Small intestine (tissue), 7 donors: Measurements from ENCODE around the gene TMEM255B. TPM values are rescaled to one million over a fixed set of nuclear protein-coding genes. Genes with fewer than 3 reads are reported as not detected.

Source experiments
- DNase-seq, 2 donors: peaks; one replicate each; pipeline versions ENCODE4 v3.0.0 to v3.0.0-alpha.2; 2013
- FAIRE-seq: peaks from 2 replicates; lab custom pipeline; 2012; peaks lifted over from hg19 to GRCh38; lab: Jason Lieb, UNC
- H3K27ac ChIP-seq, 3 donors: one replicate each; pipeline ENCODE4 v1.5.1; 2013; ENCODE audit warnings: low read length in 2 of 3, mild to moderate bottlenecking in 2 of 3, control low read depth in 1 of 3, inconsistent platforms in 1 of 3, low read depth in 1 of 3, moderate library complexity in 1 of 3
- H3K27me3 ChIP-seq, 3 donors: one replicate each; pipeline ENCODE4 v1.6.1; 2013; ENCODE audit warnings: low read length in 3 of 3, inconsistent platforms in 1 of 3; ENCODE audit not compliant: control insufficient read depth in 3 of 3, insufficient read depth in 3 of 3
- H3K36me3 ChIP-seq, 3 donors: one replicate each; pipeline ENCODE4 v1.6.1; 2013; ENCODE audit warnings: low read length in 3 of 3, inconsistent platforms in 1 of 3, low read depth in 1 of 3, mild to moderate bottlenecking in 1 of 3, moderate library complexity in 1 of 3; ENCODE audit not compliant: control insufficient read depth in 3 of 3, insufficient read depth in 2 of 3
- H3K4me1 ChIP-seq, 3 donors: one replicate each; pipeline ENCODE4 v1.6.1; 2013; ENCODE audit warnings: low read length in 2 of 3, inconsistent platforms in 1 of 3, low read depth in 1 of 3, mild to moderate bottlenecking in 1 of 3, moderate library complexity in 1 of 3; ENCODE audit not compliant: control insufficient read depth in 3 of 3, insufficient read depth in 2 of 3
- H3K4me3 ChIP-seq, 3 donors: one replicate each; pipeline ENCODE4 v1.5.1; 2013; ENCODE audit warnings: low read length in 3 of 3, control low read depth in 1 of 3, inconsistent platforms in 1 of 3, low read depth in 1 of 3, mild to moderate bottlenecking in 1 of 3, moderate library complexity in 1 of 3
- H3K9me3 ChIP-seq, 2 donors: one replicate each; pipeline ENCODE4 v1.6.1; 2013; ENCODE audit warnings: low read depth in 1 of 2, low read length in 1 of 2; ENCODE audit not compliant: control insufficient read depth in 2 of 2, insufficient read depth in 1 of 2
- WGBS, 3 donors: extraction: QIAGEN DNeasy Blood & Tissue Kit; methylation state at CpG; one replicate each; pipeline ENCODE4 v1.1.7; 2013; 5-methylcytosine and 5-hydroxymethylcytosine counted together
- polyA plus RNA-seq, 4 donors: library from polyadenylated mRNA; stranded (reverse) in 3 of 4; unstranded in 1 of 4; fragments of 200-250 nt in 3 of 4; fragments of 120-200 nt in 1 of 4; gene quantifications; one replicate each; pipeline versions ENCODE4 v1.2.1 to v1.2.3, GENCODE V29; 2013
- donor health status: healthy with polysubstance abuse.
- donor health status: control.
- donor health status: control.
- donor health status: Bipolar disorder and iron deficiency.
- donor health status: healthy.

TMEM255B gene
- polyA plus RNA-seq, 4 donors: 1.4 to 9.3 (median 2.6) TPM; not detected in 1

DNA sequence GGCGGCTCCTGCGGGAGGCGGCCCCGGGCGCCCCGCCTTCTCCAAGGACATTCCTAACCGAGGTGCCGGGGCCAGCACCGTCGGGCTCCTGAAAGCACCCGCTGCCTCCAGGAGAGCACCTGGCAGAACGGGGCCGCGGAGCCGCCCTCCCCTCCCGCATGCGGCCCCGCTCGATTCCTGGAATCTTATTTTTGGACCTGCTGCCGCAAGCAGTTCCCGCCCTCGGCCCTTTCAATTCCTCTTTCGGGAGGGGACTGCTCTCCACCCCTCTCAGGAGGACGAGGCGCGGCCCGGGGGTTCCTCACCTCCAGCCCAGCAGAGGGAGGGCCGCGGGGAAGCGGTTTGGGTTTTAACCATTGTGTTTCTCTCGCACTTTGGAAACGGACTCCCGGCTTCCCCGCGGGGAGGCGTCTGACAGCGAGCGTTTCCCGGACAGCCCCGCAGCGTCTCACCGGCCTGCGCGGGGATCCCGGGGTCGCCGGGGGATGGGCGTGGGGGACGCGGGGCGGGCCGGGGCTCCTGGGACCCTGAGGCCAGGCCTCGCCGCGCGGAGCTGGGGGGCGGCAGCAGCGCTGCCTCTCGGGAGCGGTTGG is 104.0 kb downstream of the TMEM255B start:
- peak overlapping the region; percentile 67 to 93 (median 89) for H3K27ac ChIP-seq
- H3K27me3 ChIP-seq: peaks cover 0 to 9% (median 0%) of the 10 kb centered on the region in 3 donors
- DNase-seq (peak; percentile 60 to 66), FAIRE-seq (no peak)
- peaks cover 0 to 40% (median 6%) of the 10 kb centered on the region in 3 donors for H3K4me1 ChIP-seq
- 1 to 5% (median 4%) methylated on average over 47 to 60 of the region's 60 CpGs for WGBS, 3 donors
- no peaks in the 10 kb centered on the region for H3K9me3 ChIP-seq
- H3K36me3 ChIP-seq: peaks cover 0 to 4% (median 0%) of the 10 kb centered on the region in 3 donors
- H3K4me3 ChIP-seq: peak overlapping the region; percentile 55 to 90 (median 67)

DNA sequence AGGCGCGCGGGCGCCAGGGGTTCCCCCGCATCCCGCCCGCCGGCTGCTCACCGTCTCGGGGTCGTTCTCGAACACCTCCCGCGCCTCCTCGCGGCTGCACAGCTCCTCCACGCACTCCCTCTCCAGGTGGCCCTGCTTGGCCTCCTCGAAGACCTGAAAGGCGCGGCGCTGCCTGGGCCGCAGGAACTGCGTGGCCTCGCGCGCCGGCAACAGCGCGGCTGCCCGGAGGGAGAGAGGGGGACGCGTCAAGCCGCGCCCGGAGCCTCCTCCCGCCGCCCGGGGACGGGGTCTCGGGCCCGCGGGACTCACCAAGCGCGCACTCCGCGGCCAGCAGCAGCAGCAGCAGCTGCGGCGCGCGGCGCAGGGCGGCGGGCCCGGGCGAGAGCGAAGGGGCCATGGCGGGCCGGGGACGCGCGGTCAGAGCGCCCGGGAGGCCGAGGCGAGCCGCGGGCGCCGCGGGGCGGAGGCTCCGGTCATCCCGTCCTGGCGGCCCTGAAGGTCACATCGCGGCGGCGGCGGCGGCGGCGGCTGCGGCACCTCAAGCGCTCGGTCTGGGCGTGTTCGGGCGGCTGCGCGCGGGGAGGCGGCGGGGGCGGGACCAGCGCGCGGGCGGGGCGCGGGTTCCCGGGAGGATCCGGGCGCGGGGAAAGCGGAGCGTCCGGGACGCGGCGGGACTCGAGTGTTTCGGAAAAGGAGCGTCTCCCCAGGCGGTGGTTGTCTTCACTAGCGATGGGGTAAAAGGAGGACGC is 104.7 kb downstream of the TMEM255B start, which contains the start of gene GAS6:
TSS of gene GAS6 (minus strand) at position 553 of the 749 bp plus-strand sequence. CDS start at position 397, 156 bp downstream.
- no peak for FAIRE-seq
- Histone ChIP-seq H3K4me1 (peaks cover 0 to 39% (median 6%) of the 10 kb centered on the region in 3 donors), H3K27me3 (peaks cover 0 to 9% (median 0%) of the 10 kb centered on the region in 3 donors), H3K27ac (peak within 1 kb of the TSS; percentile 67 to 93 (median 89)), H3K36me3 (peaks cover 0 to 4% (median 0%) of the 10 kb centered on the region in 3 donors), H3K9me3 (no peaks in the 10 kb centered on the region), H3K4me3 (peak within 1 kb of the TSS; percentile 55 to 90 (median 67))
- 0 to 3% (median 0%) methylated on average over 41 to 116 of the region's 116 CpGs for WGBS, 3 donors
- peak; percentile 66 to 80 for DNase-seq

DNA sequence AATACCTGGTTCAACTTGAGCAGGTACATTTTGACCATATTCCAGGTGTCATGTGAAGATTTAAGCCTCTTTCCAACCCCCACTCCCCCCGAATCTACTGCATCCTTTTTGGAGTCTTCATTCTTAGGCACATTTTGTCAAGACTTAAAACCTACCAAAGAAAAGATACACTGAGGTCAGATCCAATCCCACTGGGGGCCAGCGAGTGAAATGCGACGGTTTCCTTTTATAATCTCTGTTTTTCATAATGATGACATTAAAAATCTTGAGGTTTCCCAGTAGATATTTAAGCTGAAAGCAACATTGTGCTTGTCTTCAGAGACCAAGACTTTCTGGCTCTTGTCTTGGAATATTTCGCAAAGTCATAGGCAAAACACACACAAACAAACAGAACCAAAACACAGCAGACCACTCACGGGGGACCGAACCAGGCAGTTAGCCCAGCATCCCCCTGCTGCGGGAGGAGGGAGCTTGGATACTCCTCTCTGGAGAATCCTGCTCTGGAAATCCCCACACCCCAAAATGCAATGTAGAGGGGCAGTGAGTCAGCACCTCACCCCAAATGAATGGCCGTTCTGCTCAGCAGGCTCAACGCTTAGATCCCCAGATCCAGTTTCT is 105.4 kb downstream of the TMEM255B start:
- 3 to 13% (median 10%) methylated on average over 10 of the region's 10 CpGs for WGBS, 3 donors

DNA sequence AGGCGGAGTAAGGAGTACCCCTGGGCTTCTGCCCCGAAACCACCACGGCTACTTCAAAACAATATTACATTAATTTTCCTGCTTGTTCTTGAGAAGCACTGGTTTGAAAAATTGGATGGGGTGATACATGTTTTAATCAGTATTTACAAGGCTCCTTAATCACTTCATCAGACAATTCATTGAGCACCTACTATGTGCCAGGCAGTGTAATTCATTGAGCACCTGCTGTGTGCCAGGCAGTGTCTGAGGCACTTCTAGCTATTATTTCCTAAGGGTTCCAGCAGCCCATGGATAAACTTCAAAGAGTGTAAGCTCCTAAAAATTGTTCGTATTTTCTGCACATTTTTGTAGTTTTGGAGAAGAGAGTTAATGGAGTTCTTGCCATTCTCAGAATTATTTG is 106.4 kb downstream of the TMEM255B start:
- no peaks in the 10 kb centered on the region for H3K9me3 ChIP-seq
- H3K4me1 ChIP-seq: peaks cover 0 to 21% (median 2%) of the 10 kb centered on the region in 3 donors
- H3K4me3 ChIP-seq: no peak overlapping the region
- H3K27ac ChIP-seq: no peak overlapping the region
- DNase-seq (no peak), FAIRE-seq (no peak)
- 84 to 93% (median 92%) methylated on average over 4 of the region's 4 CpGs for WGBS, 3 donors
- H3K27me3 ChIP-seq: peaks cover 0 to 9% (median 0%) of the 10 kb centered on the region in 3 donors
- H3K36me3 ChIP-seq: peaks cover 0 to 2% (median 0%) of the 10 kb centered on the region in 3 donors

More for the DNA sequence above, 105.4 kb downstream of the TMEM255B start:
- no peak for DNase-seq
- H3K27me3 ChIP-seq: peaks cover 0 to 9% (median 0%) of the 10 kb centered on the region in 3 donors
- H3K27ac ChIP-seq: peak overlapping the region; percentile 29 to 45 (median 42)
- H3K4me3 ChIP-seq: peak overlapping the region in 2 of 3 donors; percentile 65 to 90
- no peaks in the 10 kb centered on the region for H3K9me3 ChIP-seq
- FAIRE-seq: no peak
- peaks cover 0 to 4% (median 0%) of the 10 kb centered on the region in 3 donors for H3K36me3 ChIP-seq
- peaks cover 0 to 32% (median 6%) of the 10 kb centered on the region in 3 donors for H3K4me1 ChIP-seq

Other genes with a start within 250 kb of the TMEM255B start
- gene TFDP1, start 174.5 kb upstream of the TMEM255B start, polyA plus RNA-seq: 10 to 100 TPM; 24.3 to 64.9 (median 51.2) TPM
- under 1 TPM in 1 of 4 donors, not detected in 3; 0.54 TPM for gene ATP4B, start 101.0 kb upstream of the TMEM255B start, polyA plus RNA-seq
- gene GRK1, start 92.0 kb upstream of the TMEM255B start, polyA plus RNA-seq: under 1 TPM in 2 of 4 donors, not detected in 2; 0.21 to 0.27 TPM
- 100 to 1,000 TPM in 2 of 4 donors, 10 to 100 TPM in 2; 42.7 to 136 (median 86.0) TPM for gene GAS6, start 104.8 kb downstream of the TMEM255B start, polyA plus RNA-seq
- gene C13orf46, start 214.8 kb downstream of the TMEM255B start, polyA plus RNA-seq: under 1 TPM in 3 of 4 donors, not detected in 1; 0.04 to 0.27 (median 0.22) TPM